Measurements from ENCODE around the gene GIGYF2. TPM values are rescaled to one million over a fixed set of nuclear protein-coding genes. Genes with fewer than 3 reads are reported as not detected.

GIGYF2 gene, protein sequence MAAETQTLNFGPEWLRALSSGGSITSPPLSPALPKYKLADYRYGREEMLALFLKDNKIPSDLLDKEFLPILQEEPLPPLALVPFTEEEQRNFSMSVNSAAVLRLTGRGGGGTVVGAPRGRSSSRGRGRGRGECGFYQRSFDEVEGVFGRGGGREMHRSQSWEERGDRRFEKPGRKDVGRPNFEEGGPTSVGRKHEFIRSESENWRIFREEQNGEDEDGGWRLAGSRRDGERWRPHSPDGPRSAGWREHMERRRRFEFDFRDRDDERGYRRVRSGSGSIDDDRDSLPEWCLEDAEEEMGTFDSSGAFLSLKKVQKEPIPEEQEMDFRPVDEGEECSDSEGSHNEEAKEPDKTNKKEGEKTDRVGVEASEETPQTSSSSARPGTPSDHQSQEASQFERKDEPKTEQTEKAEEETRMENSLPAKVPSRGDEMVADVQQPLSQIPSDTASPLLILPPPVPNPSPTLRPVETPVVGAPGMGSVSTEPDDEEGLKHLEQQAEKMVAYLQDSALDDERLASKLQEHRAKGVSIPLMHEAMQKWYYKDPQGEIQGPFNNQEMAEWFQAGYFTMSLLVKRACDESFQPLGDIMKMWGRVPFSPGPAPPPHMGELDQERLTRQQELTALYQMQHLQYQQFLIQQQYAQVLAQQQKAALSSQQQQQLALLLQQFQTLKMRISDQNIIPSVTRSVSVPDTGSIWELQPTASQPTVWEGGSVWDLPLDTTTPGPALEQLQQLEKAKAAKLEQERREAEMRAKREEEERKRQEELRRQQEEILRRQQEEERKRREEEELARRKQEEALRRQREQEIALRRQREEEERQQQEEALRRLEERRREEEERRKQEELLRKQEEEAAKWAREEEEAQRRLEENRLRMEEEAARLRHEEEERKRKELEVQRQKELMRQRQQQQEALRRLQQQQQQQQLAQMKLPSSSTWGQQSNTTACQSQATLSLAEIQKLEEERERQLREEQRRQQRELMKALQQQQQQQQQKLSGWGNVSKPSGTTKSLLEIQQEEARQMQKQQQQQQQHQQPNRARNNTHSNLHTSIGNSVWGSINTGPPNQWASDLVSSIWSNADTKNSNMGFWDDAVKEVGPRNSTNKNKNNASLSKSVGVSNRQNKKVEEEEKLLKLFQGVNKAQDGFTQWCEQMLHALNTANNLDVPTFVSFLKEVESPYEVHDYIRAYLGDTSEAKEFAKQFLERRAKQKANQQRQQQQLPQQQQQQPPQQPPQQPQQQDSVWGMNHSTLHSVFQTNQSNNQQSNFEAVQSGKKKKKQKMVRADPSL (N-terminal part only)
- total RNA-seq, result 10 to 100 TPM; 82.1 to 89.6 TPM
- 10 to 100 TPM in 1 of 2 donors, 1 to 10 TPM in 1; 6.7 to 35.9 TPM for polyA plus RNA-seq

- H3K9me3 ChIP-seq (ENCODE audit: control insufficient read depth in 1 of 2, low read length in 2 of 2), result no peaks in the 10 kb centered on the region
- no peaks in the 10 kb centered on the region for H3K36me3 ChIP-seq (ENCODE audit: insufficient read depth, low read length)
- ChIA-PET CTCF (ENCODE audit: partially characterized antibody) (interaction anchor here (1.0 kb wide), 1 partner anchor 92 kb away, joined by 3 read pairs; no protein-coding TSS in a partner anchor), POLR2A (ENCODE audit: partially characterized antibody) (interaction anchor here (0.7 kb wide), 1 partner anchor 571 kb away, joined by 3 read pairs; no protein-coding TSS in a partner anchor)
- DNase-seq, result peak; percentile 86 to 91 (median 87)
- Mint-ChIP-seq H3K9me3 (peaks cover 0 to 2% (median 0%) of the 10 kb centered on the region in 8 donors), H3K4me1 (peaks cover 30 to 51% (median 36%) of the 10 kb centered on the region in 4 donors), H3K27ac (peak within 1 kb of the TSS; percentile 90 to 95 (median 93)), H3K4me3 (peak within 1 kb of the TSS; percentile 91 to 96 (median 93)), H3K27me3 (no peaks in the 10 kb centered on the region), H3K36me3 (peaks cover 14 to 18% of the 10 kb centered on the region in 2 donors)
- peak within 1 kb of the TSS; percentile 55 to 88 for H3K4me3 ChIP-seq (ENCODE audit: low read length in 2 of 2)
- H3K27me3 ChIP-seq (ENCODE audit: insufficient read depth, low read length), result no peaks in the 10 kb centered on the region
- peaks cover 40% of the 10 kb centered on the region for H3K4me1 ChIP-seq (ENCODE audit: insufficient read depth, low read length)
- intact Hi-C loops (cut with micrococcal nuclease), result loop anchor here (2.0 to 10.0 kb wide), 4 partner anchors 90 to 916 kb away; partner anchors contain the start of genes EIF4E2, PDE6D and TIGD1
- peak within 1 kb of the TSS; percentile 86 for H3K27ac ChIP-seq (ENCODE audit: low read depth, low read length)
Observed at GRCh38 chr2:232697059-232697806, at the start of gene GIGYF2. GIGYF2 (plus strand) TSS chr2:232697331; CDS start chr2:232735198, 37,867 bp downstream.

- H3K27me3 ChIP-seq (ENCODE audit: insufficient read depth, low read length), result no peaks in the 10 kb centered on the region
- Mint-ChIP-seq H3K4me3 (no peak overlapping the region), H3K9me3 (no peaks in the 10 kb centered on the region), H3K27ac (no peak overlapping the region), H3K4me1 (no peaks in the 10 kb centered on the region), H3K27me3 (no peaks in the 10 kb centered on the region), H3K36me3 (no peaks in the 10 kb centered on the region)
- no peak overlapping the region for H3K4me3 ChIP-seq (ENCODE audit: low read length in 2 of 2)
- H3K27ac ChIP-seq (ENCODE audit: low read depth, low read length), result no peak overlapping the region
- no peak for DNase-seq
- CTCF ChIA-PET (ENCODE audit: partially characterized antibody), result no interaction called here
- H3K4me1 ChIP-seq (ENCODE audit: insufficient read depth, low read length), result no peaks in the 10 kb centered on the region
- POLR2A ChIA-PET (ENCODE audit: partially characterized antibody), result no interaction called here
- H3K9me3 ChIP-seq (ENCODE audit: control insufficient read depth in 1 of 2, low read length in 2 of 2), result no peaks in the 10 kb centered on the region
- no peaks in the 10 kb centered on the region for H3K36me3 ChIP-seq (ENCODE audit: insufficient read depth, low read length)
- intact Hi-C loops (cut with micrococcal nuclease), result no loop called here
Observed at GRCh38 chr2:232649033-232649432, 48.1 kb upstream of the GIGYF2 start.

GRCh38 chr2:232652505-232652851 lies 44.7 kb upstream of the GIGYF2 start:
- H3K4me1 Mint-ChIP-seq, result no peaks in the 10 kb centered on the region
- Histone ChIP-seq H3K4me1 (ENCODE audit: insufficient read depth, low read length) (no peaks in the 10 kb centered on the region), H3K36me3 (ENCODE audit: insufficient read depth, low read length) (no peaks in the 10 kb centered on the region), H3K4me3 (ENCODE audit: low read length in 2 of 2) (no peak overlapping the region), H3K9me3 (ENCODE audit: control insufficient read depth in 1 of 2, low read length in 2 of 2) (no peaks in the 10 kb centered on the region), H3K27ac (ENCODE audit: low read depth, low read length) (no peak overlapping the region), H3K27me3 (ENCODE audit: insufficient read depth, low read length) (no peaks in the 10 kb centered on the region)
- intact Hi-C loops (cut with micrococcal nuclease), result no loop called here
- no peak overlapping the region for H3K27ac Mint-ChIP-seq
- DNase-seq, result no peak
- POLR2A ChIA-PET (ENCODE audit: partially characterized antibody), result no interaction called here
- no peaks in the 10 kb centered on the region for H3K9me3 Mint-ChIP-seq
- CTCF ChIA-PET (ENCODE audit: partially characterized antibody), result no interaction called here
- no peaks in the 10 kb centered on the region for H3K36me3 Mint-ChIP-seq
- no peaks in the 10 kb centered on the region for H3K27me3 Mint-ChIP-seq
- H3K4me3 Mint-ChIP-seq, result no peak overlapping the region

- Mint-ChIP-seq H3K4me1 (peaks cover 0 to 2% (median 0%) of the 10 kb centered on the region in 4 donors), H3K27ac (no peak overlapping the region), H3K4me3 (no peak overlapping the region), H3K27me3 (peaks cover 0 to 3% of the 10 kb centered on the region in 2 donors), H3K9me3 (no peaks in the 10 kb centered on the region), H3K36me3 (peaks cover 0 to 3% of the 10 kb centered on the region in 2 donors)
- ChIA-PET POLR2A (ENCODE audit: partially characterized antibody) (no interaction called here), CTCF (ENCODE audit: partially characterized antibody) (no interaction called here)
- H3K27ac ChIP-seq (ENCODE audit: low read depth, low read length), result no peak overlapping the region
- H3K9me3 ChIP-seq (ENCODE audit: control insufficient read depth in 1 of 2, low read length in 2 of 2), result no peaks in the 10 kb centered on the region
- DNase-seq, result no peak
- H3K27me3 ChIP-seq (ENCODE audit: insufficient read depth, low read length), result no peaks in the 10 kb centered on the region
- intact Hi-C loops (cut with micrococcal nuclease), result no loop called here
- no peak overlapping the region for H3K4me3 ChIP-seq (ENCODE audit: low read length in 2 of 2)
- H3K4me1 ChIP-seq (ENCODE audit: insufficient read depth, low read length), result no peaks in the 10 kb centered on the region
- H3K36me3 ChIP-seq (ENCODE audit: insufficient read depth, low read length), result no peaks in the 10 kb centered on the region
Observed at GRCh38 chr2:232653441-232653840, 43.7 kb upstream of the GIGYF2 start.

GRCh38 chr2:232655392-232655791 lies 41.7 kb upstream of the GIGYF2 start:
- DNase-seq, result no peak
- Mint-ChIP-seq H3K27ac (no peak overlapping the region), H3K4me3 (no peak overlapping the region), H3K27me3 (peaks cover 1 to 6% of the 10 kb centered on the region in 2 donors), H3K4me1 (peaks cover 0 to 2% (median 0%) of the 10 kb centered on the region in 4 donors), H3K9me3 (no peaks in the 10 kb centered on the region), H3K36me3 (peaks cover 0 to 4% of the 10 kb centered on the region in 2 donors)
- ChIA-PET CTCF (ENCODE audit: partially characterized antibody) (no interaction called here), POLR2A (ENCODE audit: partially characterized antibody) (no interaction called here)
- no peak overlapping the region for H3K27ac ChIP-seq (ENCODE audit: low read depth, low read length)
- H3K4me3 ChIP-seq (ENCODE audit: low read length in 2 of 2), result no peak overlapping the region
- intact Hi-C loops (cut with micrococcal nuclease), result no loop called here
- no peaks in the 10 kb centered on the region for H3K9me3 ChIP-seq (ENCODE audit: control insufficient read depth in 1 of 2, low read length in 2 of 2)
- no peaks in the 10 kb centered on the region for H3K4me1 ChIP-seq (ENCODE audit: insufficient read depth, low read length)
- no peaks in the 10 kb centered on the region for H3K27me3 ChIP-seq (ENCODE audit: insufficient read depth, low read length)
- H3K36me3 ChIP-seq (ENCODE audit: insufficient read depth, low read length), result no peaks in the 10 kb centered on the region

DNA sequence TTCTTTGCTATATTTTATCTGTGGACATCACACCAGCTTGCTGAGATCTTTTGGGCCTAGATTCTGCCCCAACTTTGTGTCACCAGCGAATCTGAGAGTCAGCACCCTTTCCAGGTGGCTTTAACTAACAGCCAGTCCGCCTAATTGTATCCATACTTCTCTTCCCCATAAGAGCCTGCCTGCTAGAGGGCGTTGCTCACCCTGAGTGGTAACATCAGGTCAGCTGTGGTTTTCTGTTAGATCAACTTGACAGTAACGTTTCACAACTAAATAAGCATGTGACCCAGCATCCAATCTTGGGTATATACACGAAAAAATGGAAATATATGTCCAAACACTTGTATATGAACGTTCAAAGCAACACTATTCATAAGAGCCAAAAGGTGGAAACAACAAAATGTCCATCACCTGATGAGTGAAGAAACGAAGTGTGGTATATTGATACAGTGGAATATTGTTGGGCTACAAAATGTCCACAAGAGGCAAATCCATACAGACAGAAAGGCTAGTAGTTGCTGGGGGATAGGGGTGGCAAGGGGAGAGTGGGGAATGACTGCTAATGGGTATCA lies 38.8 kb upstream of the GIGYF2 start:
- H3K4me1 ChIP-seq (ENCODE audit: insufficient read depth, low read length), result no peaks in the 10 kb centered on the region
- intact Hi-C loops (cut with micrococcal nuclease), result no loop called here
- peak overlapping the region in 1 of 7 donors; percentile 7 for H3K27ac Mint-ChIP-seq
- no peaks in the 10 kb centered on the region for H3K27me3 ChIP-seq (ENCODE audit: insufficient read depth, low read length)
- H3K9me3 Mint-ChIP-seq, result no peaks in the 10 kb centered on the region
- H3K27me3 Mint-ChIP-seq, result peaks cover 1 to 8% of the 10 kb centered on the region in 2 donors
- H3K4me3 Mint-ChIP-seq, result no peak overlapping the region
- DNase-seq, result no peak
- H3K4me1 Mint-ChIP-seq, result peaks cover 0 to 2% (median 0%) of the 10 kb centered on the region in 4 donors
- peaks cover 0 to 4% of the 10 kb centered on the region in 2 donors for H3K36me3 Mint-ChIP-seq
- no peak overlapping the region for H3K4me3 ChIP-seq (ENCODE audit: low read length in 2 of 2)
- ChIA-PET POLR2A (ENCODE audit: partially characterized antibody) (no interaction called here), CTCF (ENCODE audit: partially characterized antibody) (no interaction called here)
- no peaks in the 10 kb centered on the region for H3K36me3 ChIP-seq (ENCODE audit: insufficient read depth, low read length)
- H3K27ac ChIP-seq (ENCODE audit: low read depth, low read length), result no peak overlapping the region
- no peaks in the 10 kb centered on the region for H3K9me3 ChIP-seq (ENCODE audit: control insufficient read depth in 1 of 2, low read length in 2 of 2)
